NCI-H82 (cell line): ENCODE measurements around the gene DERA.
"Not testable (repeated sequence)": the region's sequence is repeated elsewhere in the genome, so short reads cannot be mapped to it uniquely, and the experiment has no call there.

Experiments
- DNase-seq: peaks from one replicate; lab custom pipeline; 2025; lab: John Stamatoyannopoulos, UW

Gene DERA

GRCh38 chr12:15963271-15963670, 52.1 kb downstream of the DERA start:
- no peak for DNase-seq

DNA sequence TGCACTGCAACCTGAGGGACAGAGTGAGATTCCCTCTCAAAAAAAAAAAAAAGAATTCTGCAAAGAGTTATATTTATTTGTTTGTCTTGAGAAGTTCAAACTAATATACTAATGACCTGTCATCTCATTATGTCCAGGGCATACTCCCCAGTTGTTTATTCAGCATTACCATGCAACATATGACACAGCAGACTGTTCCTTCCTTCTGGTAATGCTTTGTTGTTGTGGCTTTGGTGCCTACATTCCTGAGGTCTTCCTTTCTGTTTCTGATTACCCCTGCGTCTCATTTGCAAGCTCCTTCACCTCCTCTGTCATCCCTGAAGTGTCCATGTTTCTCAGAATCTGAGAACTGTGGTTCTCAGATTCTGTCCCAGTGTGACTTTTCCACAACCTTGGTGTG, 55.3 kb downstream of the DERA start:
- no peak for DNase-seq

GRCh38 chr12:15967053-15967452, 55.9 kb downstream of the DERA start:
- not testable (repeated sequence) for DNase-seq

GRCh38 chr12:15971211-15971610, 60.1 kb downstream of the DERA start:
- DNase-seq = no peak

- DNase-seq = no peak
Measured at GRCh38 chr12:15972894-15973293, 61.8 kb downstream of the DERA start.

DNA sequence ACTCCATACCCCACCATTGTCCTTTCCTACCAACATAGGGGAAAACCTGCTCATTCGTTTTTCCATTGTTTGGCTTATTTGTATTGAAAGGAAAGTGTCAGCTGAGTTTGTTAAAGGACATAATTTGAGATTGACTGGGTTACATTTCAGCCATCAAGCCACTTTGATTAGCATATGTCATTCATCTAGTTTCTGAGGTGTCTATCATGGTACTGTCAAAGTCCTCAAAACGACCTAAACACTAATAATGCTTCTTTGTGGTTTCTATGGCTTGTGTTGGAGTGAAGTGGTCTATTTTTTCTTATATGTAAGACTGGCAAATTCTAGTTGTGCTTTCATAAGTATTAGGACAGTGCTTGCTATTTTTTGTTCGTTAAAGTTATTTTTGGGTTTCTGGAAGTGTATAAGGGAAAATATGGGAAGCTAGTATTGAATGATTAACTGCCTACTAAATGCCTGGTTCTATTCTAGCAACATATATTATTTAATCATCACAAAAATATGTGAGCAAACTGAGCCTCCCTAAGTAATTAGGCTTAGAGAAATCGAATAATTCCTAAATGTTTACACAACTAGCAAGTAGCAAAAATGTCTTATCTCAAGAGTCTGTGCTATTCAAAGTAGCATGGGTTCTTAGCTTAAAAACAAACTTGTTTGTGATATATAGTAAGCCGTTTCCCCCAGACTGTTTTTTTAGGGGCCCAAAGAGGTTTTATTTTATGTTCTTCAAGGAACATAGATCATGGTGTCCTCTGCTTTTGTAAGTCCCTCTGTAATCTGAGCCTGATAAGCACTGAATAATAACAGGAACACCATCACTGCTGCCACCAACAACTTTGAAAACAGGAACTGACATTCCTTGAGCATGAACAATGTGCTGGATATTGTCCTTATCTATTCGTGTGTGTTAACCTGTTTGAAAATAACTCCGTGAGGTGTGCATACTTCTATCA, 67.1 kb downstream of the DERA start:
- DNase-seq = no peak

DNA sequence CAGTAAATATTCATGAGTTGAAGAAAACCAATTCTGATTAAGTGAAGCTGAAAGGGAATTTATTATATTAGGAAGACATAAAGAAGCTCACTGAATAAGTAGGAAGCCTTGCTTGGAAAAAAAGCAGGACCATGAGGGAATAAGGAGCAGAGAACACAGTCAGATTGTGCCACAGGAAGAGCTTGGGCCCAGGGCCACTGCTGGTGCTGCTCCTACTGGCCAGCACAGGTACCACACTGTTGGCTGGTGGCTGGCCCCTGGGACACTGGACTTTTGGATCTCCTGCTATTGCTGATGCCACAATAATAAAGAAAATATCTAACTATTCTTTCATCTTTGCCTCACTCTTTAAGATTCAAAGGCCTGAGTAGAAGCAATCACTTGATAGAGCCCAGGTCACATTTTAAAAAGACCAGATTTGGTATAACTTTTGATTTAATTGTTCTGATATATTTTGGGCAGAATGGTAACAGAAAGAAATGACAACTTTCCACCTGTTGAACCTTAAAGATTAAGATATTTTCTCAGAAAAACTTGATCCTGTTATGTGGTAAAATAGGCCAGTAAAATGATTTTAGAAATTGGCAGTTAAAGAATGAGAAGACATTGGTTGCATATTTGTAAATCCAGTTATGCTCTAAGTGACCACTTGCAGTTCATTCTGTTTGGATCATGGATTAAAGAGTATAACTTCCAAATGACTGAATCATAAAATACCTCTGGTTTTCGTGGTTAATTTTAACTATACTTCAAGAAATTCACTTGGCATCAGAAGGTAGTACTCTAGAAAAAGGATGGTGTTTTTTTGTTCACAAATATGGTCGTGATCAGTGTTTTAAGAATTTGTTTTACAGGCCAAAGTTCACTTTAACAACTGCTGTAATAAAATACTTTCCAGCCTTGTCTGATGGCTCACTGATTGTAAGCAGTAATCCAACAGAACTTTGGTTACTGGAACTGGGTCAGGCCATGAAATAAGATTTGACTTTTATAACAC, 68.3 kb downstream of the DERA start:
- DNase-seq = peak; percentile 43

DNA sequence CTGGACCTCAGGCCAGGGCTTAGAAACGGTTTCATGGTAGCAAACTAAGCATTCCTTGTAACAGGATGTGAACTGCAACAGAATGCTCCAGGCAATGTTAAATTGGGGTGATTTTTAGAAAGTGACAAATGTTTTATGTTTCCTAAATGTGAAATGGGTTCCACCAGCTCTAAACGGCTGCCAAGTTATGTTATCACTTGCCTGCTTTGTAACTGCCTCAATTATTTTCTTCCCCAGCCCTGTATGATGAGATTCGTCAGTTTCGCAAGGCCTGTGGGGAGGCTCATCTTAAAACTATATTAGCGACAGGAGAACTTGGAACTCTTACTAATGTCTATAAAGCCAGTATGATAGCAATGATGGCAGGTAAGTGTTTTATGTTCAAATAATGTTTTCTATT, 70.9 kb downstream of the DERA start:
- no peak for DNase-seq

GRCh38 chr12:15982471-15982870, 71.3 kb downstream of the DERA start:
- peak; percentile 21 for DNase-seq

- no peak for DNase-seq
Measured at GRCh38 chr12:15982921-15983320, 71.8 kb downstream of the DERA start.

GRCh38 chr12:15984097-15984800, 73.1 kb downstream of the DERA start:
- no peak for DNase-seq

- no peak for DNase-seq
Measured at GRCh38 chr12:15984963-15985362, 73.8 kb downstream of the DERA start.

DNA sequence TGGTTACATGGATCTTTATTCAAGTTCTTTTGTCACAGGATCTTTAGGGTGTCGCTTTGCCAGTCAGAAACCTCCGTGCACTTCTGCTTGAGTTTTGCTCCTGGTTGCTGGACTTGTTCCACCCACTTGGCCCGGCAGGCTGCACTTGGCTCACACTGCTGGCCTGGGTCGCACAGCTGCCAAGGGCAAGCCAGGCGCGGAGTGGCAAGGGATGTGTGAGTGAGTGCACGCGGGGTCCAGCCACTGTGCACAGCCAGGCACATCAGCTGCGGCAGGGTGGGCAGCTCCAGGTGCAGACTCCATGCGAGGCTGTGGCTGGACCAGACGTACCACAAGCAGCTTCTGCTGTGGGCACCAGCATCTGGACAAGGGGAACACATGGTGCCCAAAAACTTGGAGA, 76.6 kb downstream of the DERA start:
- DNase-seq = no peak

DNA sequence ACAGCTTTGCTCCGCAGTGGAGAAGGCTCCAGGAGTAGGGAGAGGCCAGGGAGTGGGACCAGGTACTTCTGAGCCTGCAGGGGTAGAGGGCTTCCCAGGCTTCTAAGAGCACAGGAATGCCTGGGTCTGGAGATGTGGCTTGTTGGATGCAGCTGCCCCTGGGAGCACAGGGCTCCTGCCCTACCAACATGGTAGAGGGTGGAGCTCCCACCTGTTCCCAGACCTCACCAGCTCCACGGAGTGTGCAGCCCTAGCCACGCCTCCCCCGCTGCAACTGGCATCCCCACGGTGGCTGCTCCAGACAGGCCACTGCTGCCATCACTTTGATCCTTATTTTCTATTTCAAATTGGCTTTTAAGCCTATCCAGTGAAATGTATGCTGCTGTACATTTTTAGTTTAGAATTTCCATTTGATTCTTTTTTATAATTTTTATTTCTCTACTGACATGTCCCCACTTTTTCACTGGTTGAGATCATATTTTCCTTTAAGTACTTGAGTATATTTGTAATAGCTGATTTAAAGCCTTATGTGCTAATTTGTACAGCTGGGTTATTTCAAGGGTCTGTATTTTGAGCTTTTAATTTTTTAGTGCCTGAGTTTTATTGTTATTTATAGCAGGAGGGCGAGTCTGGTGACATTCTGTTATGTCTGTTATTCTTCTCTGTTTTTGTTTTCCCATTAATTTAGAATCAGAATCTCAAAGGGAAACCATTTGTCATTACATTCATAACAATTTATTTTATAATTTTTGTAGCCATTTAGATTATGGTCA, 78.0 kb downstream of the DERA start:
- no peak for DNase-seq

DNA sequence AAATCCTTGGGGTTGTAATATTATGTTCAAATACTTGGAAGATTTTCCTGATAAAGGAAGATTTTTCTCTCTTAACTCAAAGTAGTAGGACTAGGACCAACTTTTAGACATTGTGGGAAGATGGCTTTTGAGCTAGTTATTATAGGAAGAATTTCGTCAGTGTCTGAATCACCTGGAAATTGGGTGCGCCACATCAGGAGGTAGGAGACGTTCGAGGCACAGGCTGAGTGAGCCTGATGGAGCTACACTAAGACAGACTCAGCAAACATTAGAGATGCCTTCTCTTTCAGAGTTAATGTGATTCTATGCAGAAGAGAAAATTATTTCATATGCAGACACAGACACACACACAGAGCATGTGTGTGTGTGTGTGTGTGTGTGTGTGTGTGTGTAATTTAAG, 84.7 kb downstream of the DERA start:
- DNase-seq = no peak

DNA sequence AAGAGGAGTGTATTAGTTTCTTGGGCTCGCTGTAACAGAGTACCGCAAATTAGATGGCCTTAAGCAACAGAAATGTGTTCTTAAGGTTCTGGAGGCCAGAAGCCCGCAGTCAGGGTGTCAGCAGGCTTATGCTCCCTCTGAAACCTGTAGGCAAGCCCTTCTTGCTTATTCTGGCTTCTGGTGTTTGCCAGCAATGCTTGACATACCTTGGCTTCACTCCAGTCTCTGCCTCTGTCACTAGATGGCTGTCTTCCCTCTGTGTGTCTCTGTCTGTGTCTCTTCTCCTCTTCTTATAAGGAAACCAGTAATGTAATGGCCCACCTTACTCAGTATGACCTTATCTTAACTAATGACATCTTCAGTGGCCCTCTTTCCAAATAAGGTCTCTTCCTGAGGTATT, 85.1 kb downstream of the DERA start:
- peak; percentile 46 for DNase-seq

DNA sequence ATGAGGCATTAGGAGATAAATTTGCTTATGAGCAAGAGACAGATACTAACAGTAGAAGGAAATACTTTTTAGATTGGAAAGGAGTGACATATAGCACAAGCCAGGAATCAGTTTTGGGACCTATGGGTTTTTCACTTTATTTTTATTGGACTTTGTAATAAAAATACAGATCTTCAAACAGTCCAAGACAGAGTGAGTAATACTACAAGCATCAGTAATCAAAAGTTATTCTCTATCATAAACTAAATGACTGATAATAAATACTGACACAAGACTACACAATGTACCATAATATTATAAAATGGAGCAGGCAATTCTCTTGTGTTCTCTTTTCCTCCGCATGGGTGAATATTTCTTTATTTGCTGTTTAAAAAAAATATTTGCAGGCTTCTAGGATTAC, 85.8 kb downstream of the DERA start:
- no peak for DNase-seq

- DNase-seq = no peak
Measured at GRCh38 chr12:15997910-15998309, 86.8 kb downstream of the DERA start.

- DNase-seq = no peak
Measured at GRCh38 chr12:16002880-16003279, 91.7 kb downstream of the DERA start.

GRCh38 chr12:16003460-16003859, 92.3 kb downstream of the DERA start:
- DNase-seq = no peak

DNA sequence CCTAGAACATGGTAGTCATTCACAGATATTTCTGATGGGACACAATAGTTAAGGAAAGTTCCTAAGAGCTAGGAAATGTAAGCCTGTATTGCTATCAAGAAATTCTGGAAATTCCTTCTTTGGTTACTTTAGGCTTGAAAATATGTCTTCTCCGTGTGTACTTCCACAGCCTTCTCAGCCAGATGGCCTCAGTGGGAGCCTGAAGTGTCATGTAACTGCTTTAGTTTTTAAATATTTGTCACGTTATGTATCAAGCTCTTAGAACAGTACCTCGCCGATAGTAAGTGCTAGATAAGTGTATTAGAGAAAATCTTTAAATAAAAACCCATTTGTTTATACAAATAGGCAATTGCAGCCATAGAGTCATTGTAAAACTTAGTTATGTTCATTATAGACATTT, 95.6 kb downstream of the DERA start:
- DNase-seq = no peak
